GM18868 (cell line): ENCODE measurements around the gene ITIH1.
"Not testable (repeated sequence)": the region's sequence is repeated elsewhere in the genome, so short reads cannot be mapped to it uniquely, and the experiment has no call there.

Experiments used
- ATAC-seq: cut with Tn5 transposase; IDR thresholded peaks from one replicate; pipeline ENCODE4 v1.9.1; 2021; ENCODE audit warnings: mild to moderate bottlenecking, moderate library complexity; ENCODE audit not compliant: unreplicated experiment

Gene ITIH1

GRCh38 chr3:52774066-52774713, 3.2 kb upstream of the ITIH1 start:
- no peak for ATAC-seq

GRCh38 chr3:52774901-52775864, 2.2 kb upstream of the ITIH1 start:
- no peak for ATAC-seq

- ATAC-seq, result no peak
Measured at GRCh38 chr3:52775877-52776276, 1.5 kb upstream of the ITIH1 start.

GRCh38 chr3:52776486-52776885, 913 bp upstream of the ITIH1 start:
- ATAC-seq, result not testable (repeated sequence)

GRCh38 chr3:52777959-52778805, 783 bp downstream of the ITIH1 start:
- no peak for ATAC-seq

GRCh38 chr3:52779011-52779836, 1.8 kb downstream of the ITIH1 start:
- peak; percentile 91 for ATAC-seq

- no peak for ATAC-seq
Measured at GRCh38 chr3:52779837-52780585, 2.6 kb downstream of the ITIH1 start.

- ATAC-seq, result no peak
Measured at GRCh38 chr3:52781741-52782140, 4.3 kb downstream of the ITIH1 start.

- no peak for ATAC-seq
Measured at GRCh38 chr3:52782412-52783210, 5.2 kb downstream of the ITIH1 start.

GRCh38 chr3:52783211-52783555, 5.8 kb downstream of the ITIH1 start:
- no peak for ATAC-seq

GRCh38 chr3:52784021-52784621, 6.7 kb downstream of the ITIH1 start:
- no peak for ATAC-seq

- ATAC-seq, result no peak
Measured at GRCh38 chr3:52784931-52785590, 7.7 kb downstream of the ITIH1 start.

- ATAC-seq, result no peak
Measured at GRCh38 chr3:52786330-52787215, 9.2 kb downstream of the ITIH1 start.

- ATAC-seq, result no peak
Measured at GRCh38 chr3:52787246-52787645, 9.8 kb downstream of the ITIH1 start.

- no peak for ATAC-seq
Measured at GRCh38 chr3:52787672-52788625, 10.6 kb downstream of the ITIH1 start.
